ENCODE measurements around the gene CCDC24. TPM values are rescaled to one million over a fixed set of nuclear protein-coding genes. Genes with fewer than 3 reads are reported as not detected.

The CCDC24 gene
- total RNA-seq, 1 donor from 2014 or later, result 9.6 TPM

DNA sequence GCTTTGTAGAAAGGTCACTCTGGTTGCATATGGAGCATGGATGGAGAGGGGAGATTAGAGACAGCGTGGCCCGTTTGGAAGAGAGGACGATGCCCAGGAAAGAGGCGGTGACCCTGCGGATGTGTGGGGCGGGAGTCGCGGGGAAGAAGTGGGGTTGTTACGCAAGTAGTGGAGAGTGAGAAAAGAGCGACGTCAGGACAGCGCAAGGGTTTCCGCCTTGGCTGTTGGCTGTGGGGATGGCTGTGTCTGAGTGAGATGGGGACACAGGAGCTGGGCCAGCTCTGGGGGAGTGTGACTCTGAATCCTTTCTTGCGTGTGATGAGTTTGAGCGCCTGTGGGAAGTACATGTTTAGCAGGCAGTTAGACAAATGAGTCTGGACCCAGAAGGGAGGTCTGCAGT, 8.6 kb upstream of the CCDC24 start:
- Histone ChIP-seq H3K27me3 (ENCODE audit: control insufficient read depth, insufficient read depth, low read length) (no peaks in the 10 kb centered on the region), H3K4me3 (ENCODE audit: low read depth, low read length) (no peak overlapping the region), H3K36me3 (ENCODE audit: control insufficient read depth, insufficient read depth, low read length) (peaks cover 4% of the 10 kb centered on the region)
- DNase-seq (ENCODE audit: low read depth), result no peak
- TF ChIP-seq, protein P1, sequence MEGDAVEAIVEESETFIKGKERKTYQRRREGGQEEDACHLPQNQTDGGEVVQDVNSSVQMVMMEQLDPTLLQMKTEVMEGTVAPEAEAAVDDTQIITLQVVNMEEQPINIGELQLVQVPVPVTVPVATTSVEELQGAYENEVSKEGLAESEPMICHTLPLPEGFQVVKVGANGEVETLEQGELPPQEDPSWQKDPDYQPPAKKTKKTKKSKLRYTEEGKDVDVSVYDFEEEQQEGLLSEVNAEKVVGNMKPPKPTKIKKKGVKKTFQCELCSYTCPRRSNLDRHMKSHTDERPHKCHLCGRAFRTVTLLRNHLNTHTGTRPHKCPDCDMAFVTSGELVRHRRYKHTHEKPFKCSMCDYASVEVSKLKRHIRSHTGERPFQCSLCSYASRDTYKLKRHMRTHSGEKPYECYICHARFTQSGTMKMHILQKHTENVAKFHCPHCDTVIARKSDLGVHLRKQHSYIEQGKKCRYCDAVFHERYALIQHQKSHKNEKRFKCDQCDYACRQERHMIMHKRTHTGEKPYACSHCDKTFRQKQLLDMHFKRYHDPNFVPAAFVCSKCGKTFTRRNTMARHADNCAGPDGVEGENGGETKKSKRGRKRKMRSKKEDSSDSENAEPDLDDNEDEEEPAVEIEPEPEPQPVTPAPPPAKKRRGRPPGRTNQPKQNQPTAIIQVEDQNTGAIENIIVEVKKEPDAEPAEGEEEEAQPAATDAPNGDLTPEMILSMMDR (IDR thresholded peaks at IDR 0.05; ENCODE audit: insufficient read depth, low read length, poor library complexity, severe bottlenecking), result no peak

DNA sequence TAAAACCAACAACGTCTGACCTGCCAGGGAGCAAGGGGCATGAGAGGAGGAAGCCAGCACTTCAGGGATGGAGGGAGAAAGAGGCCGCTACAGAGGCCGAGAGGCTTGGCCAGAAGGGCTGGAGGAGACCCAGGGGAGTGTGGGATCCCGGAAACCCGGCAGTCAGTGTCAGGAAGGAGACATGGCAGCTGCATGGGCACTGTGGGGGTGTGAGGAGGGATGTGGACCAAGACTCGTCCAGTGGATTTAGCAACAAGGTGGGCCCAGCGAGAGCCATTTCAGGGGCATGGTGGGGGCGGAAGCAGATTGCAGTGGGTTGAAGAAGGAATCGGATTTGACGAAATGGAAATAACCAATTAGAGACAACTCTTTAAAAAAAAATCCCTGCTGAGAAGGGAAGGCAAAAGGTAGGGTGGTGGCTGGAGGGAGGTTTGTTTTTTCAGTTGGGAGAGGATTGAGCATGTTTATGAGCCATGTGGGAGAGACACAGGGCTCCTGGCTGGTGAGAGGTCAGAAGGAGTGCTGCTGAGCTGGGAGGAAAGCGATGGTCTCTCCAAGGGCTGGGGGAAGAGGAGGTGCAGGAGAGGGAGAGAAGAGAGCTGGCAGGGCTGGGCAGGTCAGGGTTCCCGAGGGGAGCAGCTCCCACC, 8.0 kb upstream of the CCDC24 start:
- no peaks in the 10 kb centered on the region for H3K27me3 ChIP-seq (ENCODE audit: control insufficient read depth, insufficient read depth, low read length)
- no peak overlapping the region for H3K4me3 ChIP-seq (ENCODE audit: low read depth, low read length)
- no peak for DNase-seq (ENCODE audit: low read depth)
- H3K36me3 ChIP-seq (ENCODE audit: control insufficient read depth, insufficient read depth, low read length), result peaks cover 3% of the 10 kb centered on the region
- TF ChIP-seq, protein P1 (IDR thresholded peaks at IDR 0.05; ENCODE audit: insufficient read depth, low read length, poor library complexity, severe bottlenecking), result no peak

DNA sequence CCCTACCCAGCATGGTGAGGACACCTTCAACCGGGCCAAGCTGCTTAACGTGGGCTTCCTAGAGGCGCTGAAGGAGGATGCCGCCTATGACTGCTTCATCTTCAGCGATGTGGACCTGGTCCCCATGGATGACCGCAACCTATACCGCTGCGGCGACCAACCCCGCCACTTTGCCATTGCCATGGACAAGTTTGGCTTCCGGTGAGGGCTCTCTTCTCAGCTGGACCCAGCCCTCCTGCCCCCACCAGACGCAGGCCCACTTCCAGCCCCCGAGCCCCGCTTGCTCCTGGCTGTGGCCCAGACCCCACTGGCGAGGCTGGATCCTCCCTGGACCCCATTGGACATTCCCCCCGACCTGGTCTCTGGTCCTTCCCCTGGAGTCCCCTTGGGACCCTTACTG, 6.5 kb upstream of the CCDC24 start:
- H3K27me3 ChIP-seq (ENCODE audit: control insufficient read depth, insufficient read depth, low read length), result no peaks in the 10 kb centered on the region
- H3K4me3 ChIP-seq (ENCODE audit: low read depth, low read length), result no peak overlapping the region
- H3K36me3 ChIP-seq (ENCODE audit: control insufficient read depth, insufficient read depth, low read length), result peaks cover 3% of the 10 kb centered on the region
- TF ChIP-seq, protein P1 (IDR thresholded peaks at IDR 0.05; ENCODE audit: insufficient read depth, low read length, poor library complexity, severe bottlenecking), result no peak
- no peak for DNase-seq (ENCODE audit: low read depth)

DNA sequence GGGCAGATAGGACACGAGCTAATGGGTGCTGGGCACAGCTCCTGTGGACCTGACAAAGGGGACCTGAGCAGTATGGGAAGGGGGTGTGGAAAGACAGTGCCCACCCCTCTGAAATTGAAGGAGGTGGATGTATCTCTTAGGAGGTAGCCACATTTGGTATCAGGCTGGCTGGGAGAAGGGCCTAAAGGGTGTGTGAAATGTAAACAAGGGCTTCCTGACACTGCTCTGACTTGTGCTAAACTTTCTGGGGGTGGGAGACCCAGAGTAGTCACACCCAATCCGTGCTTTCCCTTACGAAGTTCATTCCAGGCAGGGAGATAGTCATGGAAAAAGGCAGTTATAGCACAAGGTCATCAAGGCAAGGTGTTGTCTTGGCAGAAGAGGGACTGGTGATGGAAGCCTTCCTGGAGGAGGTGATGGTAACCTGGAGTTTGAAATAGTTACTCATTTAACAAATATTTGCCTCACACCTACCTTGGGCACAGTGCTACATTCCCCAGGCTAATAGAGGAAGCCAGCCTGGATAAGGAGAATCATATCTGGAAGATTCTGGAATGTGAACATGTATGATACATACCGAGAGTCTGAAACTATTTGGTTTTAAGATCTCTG, 5.3 kb upstream of the CCDC24 start:
- no peaks in the 10 kb centered on the region for H3K27me3 ChIP-seq (ENCODE audit: control insufficient read depth, insufficient read depth, low read length)
- H3K4me3 ChIP-seq (ENCODE audit: low read depth, low read length), result no peak overlapping the region
- TF ChIP-seq, protein P1 (IDR thresholded peaks at IDR 0.05; ENCODE audit: insufficient read depth, low read length, poor library complexity, severe bottlenecking), result no peak
- no peak for DNase-seq (ENCODE audit: low read depth)
- H3K36me3 ChIP-seq (ENCODE audit: control insufficient read depth, insufficient read depth, low read length), result peaks cover 3% of the 10 kb centered on the region

DNA sequence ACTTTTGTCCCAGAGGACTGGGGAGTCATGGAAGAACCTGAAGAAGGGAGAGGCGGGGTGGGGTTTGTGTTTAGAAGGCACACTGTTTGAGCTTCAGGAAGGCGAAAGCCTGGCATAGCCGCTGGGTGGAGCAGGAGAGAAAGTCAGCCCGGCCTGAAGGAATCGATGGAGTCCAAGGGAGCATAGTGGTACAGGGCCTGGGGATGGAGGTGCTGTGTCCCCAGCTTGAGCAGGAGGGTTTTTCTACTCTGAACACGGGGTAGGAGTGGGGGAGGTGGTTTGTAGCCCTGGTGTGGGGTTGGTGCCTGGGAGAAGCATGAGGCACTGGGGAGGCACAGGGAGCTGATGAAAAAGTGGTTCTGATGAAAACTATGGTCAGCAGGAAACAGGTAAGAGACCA, 4.7 kb upstream of the CCDC24 start:
- Histone ChIP-seq H3K36me3 (ENCODE audit: control insufficient read depth, insufficient read depth, low read length) (peaks cover 3% of the 10 kb centered on the region), H3K27me3 (ENCODE audit: control insufficient read depth, insufficient read depth, low read length) (no peaks in the 10 kb centered on the region), H3K4me3 (ENCODE audit: low read depth, low read length) (no peak overlapping the region)
- no peak for DNase-seq (ENCODE audit: low read depth)
- TF ChIP-seq, protein P1 (IDR thresholded peaks at IDR 0.05; ENCODE audit: insufficient read depth, low read length, poor library complexity, severe bottlenecking), result no peak
